NB4 (cell line): Measurements from ENCODE around the gene TGM6.

ENCODE experiments used
- DNase-seq: peaks from one replicate; pipeline ENCODE4 v3.0.0; 2010; ENCODE audit warnings: low read depth
- H3K4me3 ChIP-seq: one replicate; pipeline ENCODE4 v1.5.1; 2011; ENCODE audit warnings: mild to moderate bottlenecking, low read depth, low read length, moderate library complexity
- MYC ChIP-seq: IDR thresholded peaks from 2 replicates; pipeline ENCODE4 v1.6.1; 2011; ENCODE audit warnings: low read depth, low read length
- POLR2A ChIP-seq: IDR thresholded peaks from 2 replicates; pipeline ENCODE4 v1.6.1; 2011; ENCODE audit warnings: mild to moderate bottlenecking; ENCODE audit not compliant: insufficient read length; ENCODE audit errors: extremely low read depth
- TF ChIP-seq, protein P1 (sequence below): IDR thresholded peaks from one replicate; pipeline ENCODE4 v1.5.1; 2012; ENCODE audit warnings: low read depth, low read length
- TF ChIP-seq, protein P2 (sequence below): IDR thresholded peaks from 2 replicates; pipeline ENCODE4 v1.6.1; 2011; ENCODE audit warnings: low read depth, low read length

Gene TGM6

DNA sequence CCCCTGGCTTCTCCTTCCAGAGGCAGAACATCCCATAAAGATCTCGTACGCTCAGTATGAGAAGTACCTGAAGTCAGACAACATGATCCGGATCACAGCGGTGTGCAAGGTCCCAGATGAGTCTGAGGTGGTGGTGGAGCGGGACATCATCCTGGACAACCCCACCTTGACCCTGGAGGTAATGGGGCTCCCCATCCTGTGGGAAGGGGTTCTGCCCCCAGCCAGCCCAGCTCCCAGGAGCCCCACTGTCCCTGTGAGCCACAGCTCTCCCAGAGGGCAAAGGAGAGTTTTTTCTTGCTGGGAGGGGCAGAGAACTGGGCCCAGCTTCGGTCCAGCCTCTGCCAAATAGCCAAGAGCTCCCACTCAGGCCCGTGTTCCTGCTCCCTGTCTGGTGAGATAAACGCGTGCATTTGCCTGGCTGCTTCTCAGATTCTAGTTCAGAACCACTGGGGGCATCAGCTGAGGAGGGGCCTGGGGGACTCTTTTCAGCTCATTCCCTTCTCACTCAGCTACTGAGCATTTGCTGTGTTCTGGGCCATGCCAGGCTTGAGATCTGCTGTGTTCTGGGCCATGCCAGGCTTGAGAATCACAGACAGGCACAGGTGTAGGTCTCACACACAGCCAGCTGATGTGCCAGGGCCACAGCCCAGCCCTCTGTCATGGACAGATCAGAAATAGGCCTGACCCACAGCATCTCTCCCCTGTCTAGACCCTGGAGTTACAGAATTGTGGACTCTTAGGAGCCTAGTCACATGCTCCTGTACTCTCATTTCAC lies 45.4 kb upstream of the TGM6 start:
- TF ChIP-seq MYC: no peak
- DNase-seq: no peak
- H3K4me3 ChIP-seq: no peak overlapping the region

DNA sequence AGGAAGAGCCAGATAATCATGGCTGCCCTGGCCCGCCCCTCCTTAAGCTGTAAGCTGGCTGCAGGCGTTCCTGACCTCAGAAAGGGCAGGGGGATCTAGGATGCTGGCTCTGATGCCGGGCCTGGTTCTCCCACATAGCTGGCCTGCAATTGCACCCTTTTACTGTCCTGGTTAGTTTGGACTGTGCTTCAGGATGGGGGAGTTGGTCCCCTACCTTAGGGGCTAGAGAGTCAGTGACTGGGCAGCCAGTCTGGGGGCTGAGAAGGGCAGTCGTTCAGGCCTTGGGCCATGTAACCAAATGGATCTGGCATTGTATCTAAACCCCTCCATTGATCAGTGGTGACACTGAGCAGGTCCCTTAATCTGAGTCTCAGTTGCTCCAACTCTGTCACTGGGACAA lies 44.2 kb upstream of the TGM6 start:
- TF ChIP-seq, protein P1, sequence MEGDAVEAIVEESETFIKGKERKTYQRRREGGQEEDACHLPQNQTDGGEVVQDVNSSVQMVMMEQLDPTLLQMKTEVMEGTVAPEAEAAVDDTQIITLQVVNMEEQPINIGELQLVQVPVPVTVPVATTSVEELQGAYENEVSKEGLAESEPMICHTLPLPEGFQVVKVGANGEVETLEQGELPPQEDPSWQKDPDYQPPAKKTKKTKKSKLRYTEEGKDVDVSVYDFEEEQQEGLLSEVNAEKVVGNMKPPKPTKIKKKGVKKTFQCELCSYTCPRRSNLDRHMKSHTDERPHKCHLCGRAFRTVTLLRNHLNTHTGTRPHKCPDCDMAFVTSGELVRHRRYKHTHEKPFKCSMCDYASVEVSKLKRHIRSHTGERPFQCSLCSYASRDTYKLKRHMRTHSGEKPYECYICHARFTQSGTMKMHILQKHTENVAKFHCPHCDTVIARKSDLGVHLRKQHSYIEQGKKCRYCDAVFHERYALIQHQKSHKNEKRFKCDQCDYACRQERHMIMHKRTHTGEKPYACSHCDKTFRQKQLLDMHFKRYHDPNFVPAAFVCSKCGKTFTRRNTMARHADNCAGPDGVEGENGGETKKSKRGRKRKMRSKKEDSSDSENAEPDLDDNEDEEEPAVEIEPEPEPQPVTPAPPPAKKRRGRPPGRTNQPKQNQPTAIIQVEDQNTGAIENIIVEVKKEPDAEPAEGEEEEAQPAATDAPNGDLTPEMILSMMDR: no peak
- no peak for TF ChIP-seq MYC
- TF ChIP-seq POLR2A: no peak
- no peak overlapping the region for H3K4me3 ChIP-seq
- DNase-seq: no peak

DNA sequence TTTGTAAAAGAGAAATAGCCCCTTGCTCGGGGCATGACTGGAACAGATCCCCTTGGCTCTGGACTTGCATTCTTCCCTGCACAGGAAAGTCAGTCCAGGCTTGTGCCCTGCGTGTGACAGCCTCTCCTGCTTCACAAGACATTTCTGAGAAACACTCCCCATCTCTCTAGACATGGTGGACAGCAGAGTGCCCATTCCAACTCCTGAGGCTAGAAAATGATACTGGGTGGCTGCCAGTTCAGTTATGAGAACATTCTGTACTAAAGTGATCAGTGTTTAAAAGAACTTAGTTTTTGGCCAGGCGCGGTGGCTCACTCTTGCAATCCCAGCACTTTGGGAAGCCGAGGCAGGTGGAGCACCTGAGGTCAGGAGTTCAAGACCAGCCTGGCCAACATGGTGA lies 43.6 kb upstream of the TGM6 start:
- TF ChIP-seq, protein P2, sequence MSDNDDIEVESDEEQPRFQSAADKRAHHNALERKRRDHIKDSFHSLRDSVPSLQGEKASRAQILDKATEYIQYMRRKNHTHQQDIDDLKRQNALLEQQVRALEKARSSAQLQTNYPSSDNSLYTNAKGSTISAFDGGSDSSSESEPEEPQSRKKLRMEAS: no peak
- TF ChIP-seq, protein P1: no peak
- TF ChIP-seq MYC (no peak), POLR2A (no peak)
- no peak overlapping the region for H3K4me3 ChIP-seq
- no peak for DNase-seq

DNA sequence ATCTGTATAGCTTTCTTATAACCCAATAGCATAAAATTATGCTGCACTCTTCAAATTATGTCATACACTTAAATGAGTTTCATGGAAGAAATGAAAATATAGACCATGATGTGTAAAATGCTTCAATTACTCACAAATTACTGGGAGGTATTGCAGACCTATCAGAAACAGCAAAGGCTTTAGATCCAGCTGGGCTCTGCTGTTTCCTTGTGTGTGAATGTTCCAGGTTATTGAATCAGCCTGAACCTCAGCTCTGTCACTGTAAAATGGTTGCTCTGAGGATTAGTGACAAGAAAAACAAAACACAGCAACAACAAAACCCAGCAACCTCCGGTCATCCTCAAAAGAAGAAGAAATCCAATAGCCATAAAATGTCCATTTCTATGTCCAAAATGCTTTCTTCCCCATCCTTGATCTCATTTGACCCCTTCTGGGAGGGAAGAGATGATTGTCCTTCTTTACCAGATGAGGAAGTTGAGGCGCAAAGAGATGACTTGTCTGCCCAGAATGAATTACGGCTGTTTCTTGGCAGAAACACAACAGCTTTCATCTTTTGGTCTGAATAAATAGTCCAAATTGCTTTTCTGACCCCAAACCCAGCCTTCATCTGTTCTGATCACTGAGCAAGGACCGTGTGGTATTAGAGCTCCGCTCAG lies 42.2 kb upstream of the TGM6 start:
- H3K4me3 ChIP-seq: no peak overlapping the region
- TF ChIP-seq, protein P2: no peak
- no peak for TF ChIP-seq POLR2A
- TF ChIP-seq MYC: no peak
- TF ChIP-seq, protein P1: no peak
- no peak for DNase-seq

DNA sequence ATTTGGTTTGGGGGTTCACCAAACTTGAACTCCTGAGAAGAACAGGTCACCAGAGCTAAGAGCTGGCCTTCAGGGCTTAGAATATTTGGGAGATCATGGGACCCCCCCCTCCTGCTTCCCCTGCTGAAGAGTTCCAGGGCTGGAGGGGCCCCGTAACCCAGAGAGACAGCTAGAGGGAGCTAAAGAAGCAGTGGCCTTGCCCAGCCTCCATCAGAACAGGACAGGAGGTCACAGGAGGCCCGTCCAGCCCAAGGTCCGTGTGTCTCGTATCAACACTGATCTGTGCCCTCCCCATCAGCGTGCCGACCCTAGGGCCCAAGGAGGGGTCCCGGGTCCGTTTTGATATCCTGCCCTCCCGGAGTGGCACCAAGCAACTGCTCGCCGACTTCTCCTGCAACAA lies 40.6 kb upstream of the TGM6 start:
- DNase-seq: no peak
- TF ChIP-seq, protein P1: peak; percentile 27
- TF ChIP-seq, protein P2: no peak
- no peak for TF ChIP-seq POLR2A
- TF ChIP-seq MYC: no peak
- H3K4me3 ChIP-seq: no peak overlapping the region

DNA sequence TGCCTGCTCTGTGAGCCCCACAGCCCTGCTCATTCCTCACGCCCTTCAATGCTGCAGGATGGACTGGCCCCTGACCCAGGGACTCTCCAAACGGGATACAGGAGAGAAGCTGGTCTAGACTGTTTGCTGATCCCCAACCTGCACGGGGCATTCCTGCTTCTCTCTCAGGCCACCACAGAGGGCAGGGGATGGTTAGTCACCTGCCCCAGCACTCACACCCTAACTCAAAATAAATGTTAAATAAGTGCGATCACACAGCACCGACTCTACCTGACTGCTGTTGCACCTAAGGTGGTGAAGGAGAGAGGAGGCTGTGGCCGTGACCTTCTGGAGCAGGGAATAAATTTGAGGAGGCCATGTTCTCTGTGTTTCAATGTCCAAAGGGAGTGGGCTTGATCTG lies 39.9 kb upstream of the TGM6 start:
- H3K4me3 ChIP-seq: no peak overlapping the region
- DNase-seq: no peak
- TF ChIP-seq MYC (no peak), POLR2A (no peak)
- TF ChIP-seq, protein P2: no peak
- TF ChIP-seq, protein P1: no peak
